Adipose tissue (tissue), 3 donors: ENCODE data around the gene TBC1D3. TPM values are rescaled to one million over a fixed set of nuclear protein-coding genes. Genes with fewer than 3 reads are reported as not detected.
"Not testable (repeated sequence)": the region's sequence is repeated elsewhere in the genome, so short reads cannot be mapped to it uniquely, and the experiment has no call there.

Experiments used
- H3K27ac ChIP-seq: one replicate; pipeline ENCODE4 v1.5.1; 2013; ENCODE audit warnings: low read depth, low read length
- WGBS, 3 donors: extraction: QIAGEN DNeasy Blood & Tissue Kit; methylation state at CpG; one replicate each; pipeline ENCODE4 v1.1.7; 2013; 5-methylcytosine and 5-hydroxymethylcytosine counted together
- polyA plus RNA-seq, 3 donors: library from polyadenylated mRNA; stranded (reverse); fragments of 200-250 nt; gene quantifications; one replicate each; pipeline ENCODE4 v1.2.3, GENCODE V29; 2013
- donor health status: healthy with polysubstance abuse.
- donor health status: Bipolar disorder and iron deficiency.
- donor health status: healthy.

The TBC1D3 gene
- polyA plus RNA-seq = not detected

DNA sequence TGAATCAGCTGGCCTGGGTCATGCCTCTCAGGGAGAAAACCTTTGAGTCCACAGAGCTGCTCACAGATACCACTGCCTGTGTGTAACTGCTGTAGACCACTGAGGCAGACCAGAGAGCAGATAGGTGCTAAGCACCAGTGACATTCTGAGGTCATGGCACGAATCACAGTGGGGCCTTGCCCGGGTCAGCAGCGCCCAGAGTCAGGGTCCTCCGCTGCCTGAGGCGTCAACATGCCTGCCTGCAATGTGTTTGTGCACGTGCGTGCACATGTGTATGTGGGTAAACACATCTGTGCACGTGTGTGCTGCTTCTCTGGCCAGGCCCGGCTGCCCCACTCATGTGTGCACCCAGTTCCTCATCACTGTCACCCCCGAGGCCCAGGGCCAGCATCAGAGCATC is at the start of gene TBC1D3:
Gene TBC1D3, minus strand, starts transcription at position 101 of the 400 bp plus-strand sequence. CDS start 1,526 bp downstream, outside the sequence.
- WGBS, 3 donors = no CpG with 5 or more reads among the region's 10 CpGs
- H3K27ac ChIP-seq = not testable (repeated sequence)

DNA sequence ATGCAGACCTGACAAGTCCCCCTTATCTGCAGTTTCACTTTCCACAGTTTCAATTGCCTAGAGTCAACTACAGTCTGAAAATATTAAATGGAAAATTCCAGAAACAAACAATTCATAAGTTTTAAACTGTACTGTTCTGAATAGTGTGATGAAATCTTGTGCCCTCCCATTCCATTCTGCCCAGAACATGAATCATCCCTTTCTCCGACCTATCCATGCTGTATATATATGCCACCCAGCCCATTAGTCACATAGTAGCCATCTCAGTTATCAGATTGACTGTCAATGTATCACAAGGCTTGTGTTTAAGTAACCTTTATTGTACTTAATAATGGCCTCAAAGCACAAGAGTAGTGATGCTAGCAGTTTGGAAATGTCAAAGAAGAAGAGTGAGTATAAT is 40.4 kb upstream of the TBC1D3 start:
- not testable (repeated sequence) for H3K27ac ChIP-seq
- WGBS, 3 donors = no CpG with 5 or more reads among the region's 1 CpG

DNA sequence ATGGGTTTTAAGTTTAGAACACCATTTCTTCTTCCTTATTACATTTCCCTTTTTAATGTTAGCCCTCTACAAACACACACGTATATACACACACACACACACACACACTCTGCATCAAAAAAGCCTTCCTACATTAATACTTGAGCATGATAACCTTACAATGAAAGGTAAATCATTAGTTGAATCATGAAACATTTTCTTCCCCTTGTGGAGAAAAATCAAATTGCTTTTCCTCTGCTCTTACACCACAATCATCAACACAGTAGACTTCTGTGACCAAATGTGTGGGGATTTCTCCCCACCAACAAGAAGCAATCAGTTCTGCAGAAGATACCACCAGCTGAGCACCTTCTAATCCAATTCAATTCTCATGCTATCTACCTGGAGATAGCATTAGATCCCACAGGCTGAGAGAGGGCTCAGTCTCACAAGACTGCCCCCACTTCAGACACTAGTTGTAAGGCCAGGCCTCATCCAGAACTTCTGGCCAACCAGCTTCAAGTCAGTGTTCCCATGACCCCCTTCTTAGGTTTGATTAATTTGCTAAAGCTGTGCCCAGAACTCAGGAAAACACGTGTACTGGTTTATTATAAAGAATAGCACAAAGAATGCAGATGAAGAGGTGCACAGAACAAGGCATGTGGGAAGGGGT is 33.6 kb upstream of the TBC1D3 start:
- H3K27ac ChIP-seq = not testable (repeated sequence)
- WGBS, 3 donors = no CpG with 5 or more reads among the region's 2 CpGs

DNA sequence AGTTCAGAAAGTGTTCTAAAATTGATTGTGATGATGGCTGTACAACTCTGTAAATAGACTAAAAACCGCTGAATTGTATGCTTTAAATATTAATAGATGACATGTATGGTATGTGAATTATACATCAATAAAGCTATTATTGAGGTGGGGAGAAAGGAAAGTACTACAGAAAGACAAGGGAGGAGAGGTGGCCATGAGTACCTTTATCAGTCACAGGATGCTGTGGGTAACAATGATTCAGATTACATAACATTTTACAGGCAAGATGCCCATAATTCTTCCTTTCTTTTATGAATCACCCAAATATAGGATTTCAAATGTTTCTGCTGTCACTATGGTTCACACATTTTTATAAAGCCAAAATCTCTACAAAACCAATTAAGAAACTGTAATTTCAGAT is 28.5 kb upstream of the TBC1D3 start:
- not testable (repeated sequence) for H3K27ac ChIP-seq
- no CpG with 5 or more reads among the region's 1 CpG for WGBS, 3 donors

DNA sequence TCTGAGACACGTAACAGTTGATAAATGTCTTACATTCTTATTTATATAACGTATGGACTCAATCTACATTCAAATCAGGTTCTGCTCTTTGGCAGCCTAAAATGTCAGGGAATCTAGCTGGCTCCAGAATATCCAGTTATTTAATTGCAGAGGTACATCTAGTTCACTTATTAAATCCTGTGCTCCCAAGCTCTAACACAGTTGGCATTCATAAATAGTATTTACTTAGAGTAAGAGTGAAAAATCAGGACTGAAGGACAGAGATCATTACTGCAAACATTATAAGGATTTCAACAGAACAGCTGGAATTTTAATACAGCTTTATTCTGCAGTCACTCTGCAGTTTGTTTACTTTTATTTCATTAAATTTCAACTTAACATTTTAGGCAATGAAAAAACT is 7.9 kb upstream of the TBC1D3 start:
- no CpG with 5 or more reads among the region's 2 CpGs for WGBS, 3 donors
- H3K27ac ChIP-seq = not testable (repeated sequence)

DNA sequence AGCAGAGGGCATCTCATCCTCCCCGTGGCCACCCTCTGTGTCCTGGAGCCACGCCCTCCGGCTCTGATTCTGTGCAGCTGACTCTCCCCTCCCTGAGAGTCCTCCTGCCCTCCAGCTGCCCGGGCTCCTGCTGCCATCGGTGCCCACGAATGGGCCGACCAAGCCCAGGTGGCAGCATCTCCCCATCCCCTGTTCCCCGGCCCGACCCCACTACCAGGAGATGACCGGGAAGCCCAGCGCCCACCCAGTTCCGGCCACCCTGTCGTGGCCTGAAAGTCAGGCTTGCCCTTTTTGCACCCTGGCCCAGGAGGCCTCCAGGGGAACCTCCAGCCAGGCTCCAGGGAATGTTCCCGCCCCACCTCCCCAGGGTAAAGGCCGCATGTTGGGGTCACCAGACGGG is 57.5 kb downstream of the TBC1D3 start:
- not testable (repeated sequence) for H3K27ac ChIP-seq
- WGBS, 3 donors = 90 to 94% (median 91%) methylated on average over 5 to 10 of the region's 16 CpGs

Other genes with a start within 250 kb of the TBC1D3 start
- 1 to 10 TPM; 5.3 to 6.4 (median 5.5) TPM for gene TBC1D3L, start 203.5 kb downstream of the TBC1D3 start, polyA plus RNA-seq
- 1 to 10 TPM in 1 of 3 donors, under 1 TPM in 1, not detected in 1; 0.95 to 1.1 TPM for gene TBC1D3D, start 188.6 kb downstream of the TBC1D3 start, polyA plus RNA-seq
- gene TBC1D3C, start 123.9 kb downstream of the TBC1D3 start, polyA plus RNA-seq = 1 to 10 TPM in 1 of 3 donors, not detected in 2; 1.5 TPM
- not detected for gene TBC1D3E, start 64.6 kb downstream of the TBC1D3 start, polyA plus RNA-seq
- gene MRPL45, start 104.6 kb upstream of the TBC1D3 start, polyA plus RNA-seq = 10 to 100 TPM; 31.3 to 41.4 (median 32.5) TPM
- gene GPR179, start 151.4 kb upstream of the TBC1D3 start, polyA plus RNA-seq = under 1 TPM; 0.02 to 0.11 (median 0.03) TPM
- 1 to 10 TPM; 4.9 to 9.7 (median 6.3) TPM for gene SOCS7, start 159.3 kb upstream of the TBC1D3 start, polyA plus RNA-seq
- gene ARHGAP23, start 235.9 kb upstream of the TBC1D3 start, polyA plus RNA-seq = 10 to 100 TPM in 2 of 3 donors, 1 to 10 TPM in 1; 1.2 to 31.1 (median 18.6) TPM